ENCODE measurements around the gene FNBP1L. TPM values are rescaled to one million over a fixed set of nuclear protein-coding genes. Genes with fewer than 3 reads are reported as not detected.

FNBP1L gene
- total and polyA plus RNA-seq, 2 of the 8 experiments (the other 6 are each of a cell fraction or from before 2014, with no cell fraction given) = 48.9 to 95.9 TPM

GRCh38 chr1:93598396-93598795 lies 150.5 kb downstream of the FNBP1L start:
- H2AK5ac ChIP-seq (ENCODE audit: low read depth, low read length) = no peak overlapping the region
- H3K79me2 ChIP-seq (ENCODE audit: control insufficient read depth in 1 of 2, insufficient read depth in 2 of 2, low read length in 2 of 2) = no peaks in the 10 kb centered on the region; a peak in 1 of 4 replicates
- no peak overlapping the region for H4K5ac ChIP-seq (ENCODE audit: insufficient read length, low read depth, low read length)
- peaks cover 3% of the 10 kb centered on the region; the same call in 1 of the 2 replicates for H3K79me1 ChIP-seq (ENCODE audit: low read depth, low read length)
- no peak overlapping the region for H4K91ac ChIP-seq (replicated peaks; ENCODE audit: insufficient read length, low read length)
- no peaks in the 10 kb centered on the region for H3K27me3 ChIP-seq (replicated peaks in 1 of 4; ENCODE audit: control insufficient read depth in 3 of 4, extremely low read depth in 1 of 4, insufficient read depth in 3 of 4, low read length in 3 of 4)
- H3K4me1 ChIP-seq (replicated peaks in 1 of 4; ENCODE audit: control insufficient read depth in 3 of 4, insufficient read depth in 4 of 4, low read length in 3 of 4) = peaks cover 7 to 19% (median 11%) of the 10 kb centered on the region in 4 experiments; a peak in 6 of 7 replicates
- FAIRE-seq (no peak), DNase-seq (ENCODE audit: low read depth in 1 of 2, low spot score in 2 of 2) (no peak)
- no peak overlapping the region for H2BK20ac ChIP-seq (ENCODE audit: low read length)
- no peaks in the 10 kb centered on the region for H3K9me3 ChIP-seq (ENCODE audit: insufficient read depth in 2 of 2, low read depth in 1 of 2, low read length in 1 of 2)
- no peak overlapping the region for H2BK5ac ChIP-seq (ENCODE audit: low read depth, low read length)
- no peaks in the 10 kb centered on the region for H3K36me3 ChIP-seq (ENCODE audit: control insufficient read depth in 2 of 4, insufficient read depth in 4 of 4, low read length in 3 of 4)
- no peak overlapping the region for H3K23ac ChIP-seq (ENCODE audit: insufficient read length)
- no peaks in the 10 kb centered on the region for H3K23me2 ChIP-seq (ENCODE audit: low read depth, low read length)
- 0 out of 2 replicates have a peak overlapping the region, but pooled peaks have one; percentile 52 for H3K18ac ChIP-seq (ENCODE audit: extremely low read depth, low read length)
- no peak overlapping the region for H2BK12ac ChIP-seq (ENCODE audit: low read depth, low read length)
- H2BK120ac ChIP-seq (replicated peaks; ENCODE audit: low read depth, low read length) = no peak overlapping the region
- no peak overlapping the region for H3K4me3 ChIP-seq (ENCODE audit: extremely low read depth in 1 of 4, insufficient read depth in 2 of 4, low read depth in 3 of 4, low read length in 4 of 4)
- no peak overlapping the region for H4K8ac ChIP-seq (ENCODE audit: extremely low read depth, insufficient read depth, low read length)
- H3K56ac ChIP-seq (replicated peaks; ENCODE audit: insufficient read length, low read depth, low read length) = no peak overlapping the region
- no peak overlapping the region for H3K4ac ChIP-seq (replicated peaks; ENCODE audit: insufficient read length, low read depth, low read length)
- ChIA-PET CTCF (ENCODE audit: partially characterized antibody) (interaction anchor here (0.7 to 1.6 kb wide), 6 partner anchors 14 to 294 kb away, joined by 3 to 4 read pairs (median 3); no protein-coding TSS in a partner anchor), POLR2A (ENCODE audit: partially characterized antibody) (interaction anchor here (0.8 kb wide), 2 partner anchors 12 to 19 kb away, joined by 3 to 5 read pairs; no protein-coding TSS in a partner anchor)
- 94% methylated on average over 2 of the region's 2 CpGs; no CpG with 5 or more reads in 1 of the 2 experiments for WGBS, 2 experiments (ENCODE audit: extremely low coverage in 1 of 2, insufficient coverage in 1 of 2, insufficient read length in 1 of 2, insufficient replicate concordance in 2 of 2, low coverage in 1 of 2, low lambda C conversion rate in 2 of 2, missing lambda C conversion rate in 1 of 2)
- H3K4me2 ChIP-seq (ENCODE audit: insufficient read depth in 1 of 2, low read depth in 2 of 2, low read length in 2 of 2) = no peak overlapping the region
- peak overlapping the region; percentile 89; the same call in 1 of the 2 replicates for H2BK15ac ChIP-seq (ENCODE audit: low read length)
- no peak overlapping the region for H3K14ac ChIP-seq (ENCODE audit: insufficient read length)
- peaks cover 0 to 4% of the 10 kb centered on the region in 2 experiments for H4K20me1 ChIP-seq (replicated peaks in 1 of 2; ENCODE audit: control insufficient read depth in 1 of 2, insufficient read depth in 2 of 2, low read length in 2 of 2)
- TF ChIP-seq MAX (IDR thresholded peaks at IDR 0.05) (no peak), CBX5 (IDR thresholded peaks at IDR 0.05; ENCODE audit: low read depth, low read length) (no peak), POU5F1 (IDR thresholded peaks at IDR 0.05; ENCODE audit: low read depth, low read length) (no peak), ATF2 (IDR thresholded peaks at IDR 0.05; ENCODE audit: low read length) (no peak), CTCF (IDR thresholded peaks at IDR 0.05; ENCODE audit: control extremely low read depth in 1 of 3, insufficient read depth in 1 of 3, low read depth in 1 of 3, low read length in 3 of 3) (no peak), TBP (IDR thresholded peaks at IDR 0.05; ENCODE audit: low read depth, low read length) (no peak)
- H3K27ac ChIP-seq (ENCODE audit: low read depth, low read length) = no peak overlapping the region
- no peak overlapping the region; a peak in 1 of 7 replicates for H3K9ac ChIP-seq (replicated peaks in 1 of 4; ENCODE audit: extremely low read depth in 1 of 4, low read depth in 3 of 4, low read length in 3 of 4)
- H2AFZ ChIP-seq (ENCODE audit: low read length) = no peak overlapping the region

Measured in H1 (cell line).